GM12892 (cell line): ENCODE data around the gene TMC5.
"Not testable (repeated sequence)": the region's sequence is repeated elsewhere in the genome, so short reads cannot be mapped to it uniquely, and the experiment has no call there.

ENCODE experiments used
- DNase-seq: peaks from one replicate; pipeline ENCODE4 v3.0.0; 2011; ENCODE audit not compliant: insufficient read length
- FAIRE-seq: peaks from 2 replicates; lab custom pipeline; 2011; peaks lifted over from hg19 to GRCh38; lab: Jason Lieb, UNC
- POLR2A ChIP-seq: IDR thresholded peaks from 2 replicates; pipeline ENCODE4 v1.6.1; 2011; ENCODE audit warnings: low read depth, low read length, control low read depth
- POLR2AphosphoS5 ChIP-seq: IDR thresholded peaks from 2 replicates; pipeline ENCODE4 v1.6.1; 2011; ENCODE audit warnings: low read depth, low read length, control low read depth
- TAF1 ChIP-seq: IDR thresholded peaks from 2 replicates; pipeline ENCODE4 v1.6.1; 2011; ENCODE audit warnings: low read depth, mild to moderate bottlenecking, control low read depth, low read length, borderline replicate concordance

Gene TMC5

DNA sequence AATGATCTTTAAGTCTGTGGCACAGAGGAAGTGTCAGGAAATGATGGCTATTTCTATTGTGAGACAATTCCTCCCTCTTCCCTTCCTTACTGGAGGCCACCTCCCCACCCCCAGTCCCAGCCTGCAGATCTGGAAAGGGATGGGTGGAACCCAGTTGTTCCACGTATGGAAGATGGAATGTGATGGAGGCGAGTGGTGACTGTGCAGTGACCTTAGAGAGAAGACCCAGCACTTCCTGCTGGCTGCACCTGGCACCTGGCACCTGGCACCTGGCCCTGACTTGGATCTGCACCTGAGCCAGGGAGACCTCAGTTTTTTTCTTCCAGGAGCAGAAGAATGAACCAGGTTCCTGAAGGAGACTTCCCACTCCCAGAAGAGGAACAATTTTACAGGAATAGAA lies 33.0 kb upstream of the TMC5 start:
- no peak for FAIRE-seq
- no peak for DNase-seq
- TF ChIP-seq POLR2A = no peak
- no peak for TF ChIP-seq TAF1
- no peak for TF ChIP-seq POLR2AphosphoS5

DNA sequence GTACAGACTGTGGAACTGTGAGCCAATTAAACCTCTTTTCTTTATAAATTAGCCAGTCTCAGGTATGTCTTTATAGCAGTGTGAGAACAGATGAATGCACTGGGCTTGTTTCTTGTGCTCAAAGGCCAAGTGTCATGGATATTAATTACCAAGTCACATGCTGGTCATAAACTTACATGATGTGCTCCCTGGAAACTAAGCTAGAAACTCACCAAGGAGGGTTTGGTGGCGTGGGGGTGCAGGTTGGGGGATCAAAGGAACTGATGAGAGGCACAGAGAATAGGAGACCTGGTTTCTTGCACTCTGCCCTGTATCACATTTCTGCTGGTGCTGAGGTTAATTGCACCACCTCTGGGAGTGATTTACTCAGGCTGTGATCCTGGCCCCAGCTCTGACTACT lies 31.2 kb upstream of the TMC5 start:
- no peak for FAIRE-seq
- DNase-seq = no peak
- TF ChIP-seq POLR2A (no peak), TAF1 (no peak), POLR2AphosphoS5 (no peak)

DNA sequence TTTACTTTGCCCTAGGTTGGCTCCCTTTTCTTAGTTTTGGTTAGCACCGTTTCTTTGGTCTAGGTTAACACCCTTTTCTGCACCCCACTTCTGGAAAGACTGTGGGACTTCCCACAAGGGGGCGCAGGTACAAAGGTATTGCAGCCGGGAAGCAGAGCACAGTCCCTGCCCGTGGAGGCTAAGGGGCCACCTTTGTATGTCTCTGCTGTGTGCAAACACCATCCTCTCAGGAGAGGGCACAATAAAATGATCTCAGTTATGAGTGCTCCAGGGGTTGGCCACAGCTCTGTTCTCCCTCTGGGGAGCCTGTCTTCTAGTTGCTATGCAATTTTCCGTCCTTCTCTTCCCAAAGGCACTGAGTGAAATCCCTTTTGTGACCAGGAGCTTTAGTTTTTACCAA lies 28.4 kb upstream of the TMC5 start:
- FAIRE-seq (no peak), DNase-seq (no peak)
- TF ChIP-seq TAF1 (no peak), POLR2AphosphoS5 (no peak), POLR2A (no peak)

DNA sequence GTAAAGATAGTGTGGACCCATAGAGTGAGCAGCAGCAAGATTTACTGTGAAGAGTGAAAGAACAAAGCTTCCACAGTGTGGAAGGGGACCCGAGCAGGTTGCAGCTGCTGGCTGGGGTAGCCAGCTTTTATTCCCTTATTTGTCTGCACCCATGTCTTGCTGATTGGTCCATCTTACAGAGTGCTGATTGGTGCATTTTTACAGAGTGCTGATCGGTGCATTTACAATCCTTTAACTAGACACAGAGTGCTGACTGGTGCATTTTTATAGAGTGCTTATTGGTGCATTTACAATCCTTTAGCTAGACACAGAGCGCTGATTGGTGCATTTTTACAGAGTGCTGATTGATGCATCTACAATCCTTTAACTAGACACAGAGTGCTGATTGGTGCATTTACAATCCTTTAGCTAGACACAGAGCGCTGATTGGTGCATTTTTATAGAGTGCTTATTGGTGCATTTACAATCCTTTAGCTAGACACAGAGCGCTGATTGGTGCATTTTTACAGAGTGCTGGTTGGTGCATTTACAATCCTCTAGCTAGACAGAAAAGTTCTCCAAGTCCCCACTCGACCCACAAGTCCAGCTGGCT lies 26.4 kb upstream of the TMC5 start:
- FAIRE-seq, DNase-seq: not testable (repeated sequence)

DNA sequence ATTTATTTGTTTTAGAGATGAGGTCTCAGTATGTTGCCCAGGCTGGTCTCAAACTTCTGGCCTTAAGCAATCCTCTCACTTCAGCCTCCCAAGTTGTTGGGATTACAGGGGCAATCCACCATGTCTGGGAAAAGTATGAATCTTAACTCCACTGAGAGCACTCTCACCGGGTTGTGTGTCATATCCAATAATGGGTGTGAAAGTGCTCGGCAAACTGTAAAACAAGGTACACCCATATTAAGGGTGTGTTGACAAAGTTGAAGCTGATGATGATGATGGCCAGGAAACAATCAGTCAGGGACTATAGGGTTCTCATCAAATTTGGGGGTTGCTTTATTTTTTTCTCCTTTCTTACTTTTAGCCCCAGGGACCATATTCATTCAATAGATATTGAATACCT lies 25.3 kb upstream of the TMC5 start:
- DNase-seq = no peak
- no peak for FAIRE-seq
- no peak for TF ChIP-seq POLR2AphosphoS5
- TF ChIP-seq POLR2A = no peak
- no peak for TF ChIP-seq TAF1

- no peak for FAIRE-seq
- TF ChIP-seq POLR2A (no peak), TAF1 (no peak), POLR2AphosphoS5 (no peak)
- DNase-seq = no peak
Measured at GRCh38 chr16:19393226-19394111, 24.2 kb upstream of the TMC5 start.

GRCh38 chr16:19395646-19396267 lies 21.9 kb upstream of the TMC5 start:
- not testable (repeated sequence) for FAIRE-seq, DNase-seq

- FAIRE-seq = no peak
- no peak for DNase-seq
- TF ChIP-seq POLR2AphosphoS5 (no peak), TAF1 (no peak)
Measured at GRCh38 chr16:19396555-19397011, 21.1 kb upstream of the TMC5 start.

GRCh38 chr16:19397373-19397772 lies 20.3 kb upstream of the TMC5 start:
- FAIRE-seq = not testable (repeated sequence)

GRCh38 chr16:19400711-19401110 lies 17.0 kb upstream of the TMC5 start:
- no peak for TF ChIP-seq POLR2A
- TF ChIP-seq TAF1 = no peak
- FAIRE-seq (no peak), DNase-seq (no peak)

More at GRCh38 chr16:19397373-19397772, 20.3 kb upstream of the TMC5 start:
- not testable (repeated sequence) for DNase-seq

DNA sequence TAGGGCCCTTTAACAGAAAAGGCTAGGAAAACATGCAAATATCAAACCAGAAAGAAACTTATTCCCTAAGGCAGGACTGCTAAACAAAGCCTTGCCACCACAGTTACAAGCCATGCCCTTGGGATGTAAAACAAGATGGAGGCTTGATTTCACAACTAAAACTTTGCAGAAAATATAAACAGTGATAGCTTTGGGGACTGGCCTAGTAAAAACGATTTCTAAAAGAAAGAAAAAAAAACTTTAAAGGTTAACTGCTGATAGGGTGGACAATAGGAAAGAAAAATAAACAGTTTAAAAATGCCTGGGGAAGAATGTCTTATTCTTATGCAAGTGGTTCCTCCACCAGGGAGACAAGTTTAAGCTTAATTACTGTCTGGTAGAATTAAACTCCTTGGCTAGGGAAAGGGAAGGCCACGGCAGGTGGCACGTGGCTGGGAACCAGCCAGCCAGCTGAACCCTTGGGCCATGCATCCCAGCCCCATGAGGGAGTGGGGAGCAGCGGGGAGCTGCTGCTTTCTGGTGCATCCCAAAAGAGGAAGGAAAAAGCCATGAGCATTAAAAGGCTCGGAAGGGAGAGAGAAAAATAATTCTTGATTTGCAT lies 10.7 kb upstream of the TMC5 start:
- no peak for DNase-seq
- TF ChIP-seq POLR2A (no peak), POLR2AphosphoS5 (no peak), TAF1 (no peak)
- FAIRE-seq = no peak
